Natural killer cell (primary cell): Measurements from ENCODE around the gene AKT1. TPM values are rescaled to one million over a fixed set of nuclear protein-coding genes. Genes with fewer than 3 reads are reported as not detected.

Experiments
- ATAC-seq, 3 donors: fragments of 150-1000 bp in 2 of 3; fragments of 200-7000 bp in 1 of 3; cut with Tn5 transposase; 1 replicate in 1 of 3; 2 replicates in 2 of 3; pipeline ENCODE4 v1.10.0; 2021; ENCODE audit warnings: mild to moderate bottlenecking in 2 of 3, moderate library complexity in 2 of 3
- DNase-seq, 2 donors: peaks; one replicate each; pipeline versions ENCODE4 v3.0.0 to v3.0.0-alpha.2; 2013 to 2021; ENCODE audit warnings: mixed read lengths in 1 of 2
- H3K27ac ChIP-seq: one replicate; pipeline ENCODE4 v1.5.1; 2013; ENCODE audit warnings: mild to moderate bottlenecking, low read length
- H3K27me3 ChIP-seq: one replicate; pipeline ENCODE4 v1.6.1; 2013; ENCODE audit warnings: low read length; ENCODE audit not compliant: control insufficient read depth, insufficient read depth
- H3K36me3 ChIP-seq: one replicate; pipeline ENCODE4 v1.6.1; 2013; ENCODE audit warnings: low read length; ENCODE audit not compliant: control insufficient read depth, insufficient read depth
- H3K4me1 ChIP-seq: one replicate; pipeline ENCODE4 v1.6.1; 2013; ENCODE audit warnings: low read length; ENCODE audit not compliant: control insufficient read depth, insufficient read depth
- H3K4me3 ChIP-seq: one replicate; pipeline ENCODE4 v1.5.1; 2013; ENCODE audit warnings: low read length
- H3K9me3 ChIP-seq: one replicate; pipeline ENCODE4 v1.6.1; 2013; ENCODE audit warnings: low read length; ENCODE audit not compliant: control insufficient read depth, insufficient read depth
- H3K27ac Mint-ChIP-seq, 2 donors: one replicate each; pipeline ENCODE4 v1.8.0; 2022; ENCODE audit warnings: mild to moderate bottlenecking in 2 of 2, mixed read lengths in 2 of 2, moderate library complexity in 1 of 2
- H3K27me3 Mint-ChIP-seq, 2 donors: one replicate each; pipeline ENCODE4 v1.8.0; 2022; ENCODE audit warnings: low read depth in 2 of 2, mixed read lengths in 2 of 2
- H3K36me3 Mint-ChIP-seq: one replicate; pipeline ENCODE4 v1.8.0; 2022; ENCODE audit warnings: mixed read lengths
- H3K4me1 Mint-ChIP-seq, 2 donors: one replicate each; pipeline ENCODE4 v1.8.0; 2022; ENCODE audit warnings: mixed read lengths in 2 of 2
- H3K4me3 Mint-ChIP-seq: one replicate; pipeline ENCODE4 v1.8.0; 2022; ENCODE audit warnings: mild to moderate bottlenecking, moderate library complexity, mixed read lengths
- H3K9me3 Mint-ChIP-seq, 2 donors: one replicate each; pipeline ENCODE4 v1.8.0; 2022; ENCODE audit warnings: mixed read lengths in 2 of 2
- CTCF ChIP-seq: fragments of 200-600 bp; IDR thresholded peaks from one replicate; pipeline ENCODE4 v1.8.0; 2022; ENCODE audit warnings: antibody characterized with exemption
- WGBS: methylation state at CpG from one replicate; pipeline ENCODE4 v1.1.7; 2013; ENCODE audit warnings: missing lambda C conversion rate; ENCODE audit not compliant: insufficient coverage; 5-methylcytosine and 5-hydroxymethylcytosine counted together
- intact Hi-C: fragments of 100-400 bp; cut with micrococcal nuclease; formaldehyde crosslinking; loops from one replicate; pipeline ENCODE4 v1.14.2; 2022
- total RNA-seq, 4 donors: library from RNA; stranded (reverse); fragments of 120-200 nt in 1 of 4; gene quantifications; one replicate each; pipeline versions ENCODE4 v1.2.3 to v1.2.4, GENCODE V29; 2013 to 2022

The AKT1 gene
- total RNA-seq, 3 donors from 2014 or later (not counting 1 experiment from before 2014, with no cell fraction given), result 152 to 163 (median 153) TPM

DNA sequence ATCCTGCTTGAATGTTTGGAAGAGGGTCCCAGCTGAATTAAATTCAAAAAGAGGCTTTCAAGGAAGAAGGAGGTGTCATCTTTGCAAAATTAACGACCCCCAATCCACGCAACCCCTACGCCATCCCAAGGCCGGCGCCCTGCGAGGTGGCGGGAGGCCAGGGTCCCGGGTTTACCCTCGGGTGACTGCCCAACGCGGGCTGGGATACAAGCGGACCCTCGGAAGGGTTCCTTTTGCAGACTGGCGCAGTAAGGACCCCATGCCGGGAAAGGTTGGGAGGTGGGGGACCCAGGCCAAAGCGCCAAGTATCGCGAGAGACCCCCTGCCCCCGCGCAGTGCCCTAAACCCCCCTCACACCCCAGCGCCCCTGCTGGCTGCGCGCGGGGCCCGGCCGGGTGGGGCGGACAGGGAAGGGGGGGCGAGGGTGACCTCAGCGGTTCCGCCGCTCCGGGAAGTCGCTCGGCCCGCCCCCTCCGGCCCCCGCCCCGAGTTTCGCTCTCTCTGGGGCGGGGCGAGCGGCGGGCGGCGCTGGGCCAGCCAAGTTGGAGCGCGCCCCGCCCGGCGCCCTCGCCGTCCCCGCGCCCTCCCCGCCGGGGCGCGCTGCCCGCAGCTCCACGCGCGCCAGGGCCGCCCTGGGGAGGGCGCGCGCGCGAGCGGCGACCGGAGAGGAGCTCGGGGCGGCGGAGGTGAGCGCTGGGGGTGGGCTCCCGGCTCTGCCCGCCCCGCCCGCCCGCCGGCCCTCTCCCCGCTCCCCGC is 4.6 kb upstream of the AKT1 start:
- Mint-ChIP-seq H3K27ac (peak overlapping the region; percentile 83 to 85), H3K27me3 (no peaks in the 10 kb centered on the region), H3K4me1 (peaks cover 0 to 41% of the 10 kb centered on the region in 2 donors), H3K36me3 (no peaks in the 10 kb centered on the region), H3K9me3 (no peaks in the 10 kb centered on the region), H3K4me3 (peak overlapping the region; percentile 77)
- H3K4me1 ChIP-seq, result peaks cover 39% of the 10 kb centered on the region
- no peaks in the 10 kb centered on the region for H3K36me3 ChIP-seq
- peak; percentile 39 for TF ChIP-seq CTCF
- intact Hi-C loops, result no loop called here
- H3K9me3 ChIP-seq, result no peaks in the 10 kb centered on the region
- ATAC-seq (peak; percentile 76 to 88 (median 77)), DNase-seq (peak; percentile 73 to 91)
- WGBS, result 4% methylated on average over 81 of the region's 83 CpGs
- peak overlapping the region; percentile 48 for H3K4me3 ChIP-seq
- no peaks in the 10 kb centered on the region for H3K27me3 ChIP-seq
- H3K27ac ChIP-seq, result peak overlapping the region; percentile 94

DNA sequence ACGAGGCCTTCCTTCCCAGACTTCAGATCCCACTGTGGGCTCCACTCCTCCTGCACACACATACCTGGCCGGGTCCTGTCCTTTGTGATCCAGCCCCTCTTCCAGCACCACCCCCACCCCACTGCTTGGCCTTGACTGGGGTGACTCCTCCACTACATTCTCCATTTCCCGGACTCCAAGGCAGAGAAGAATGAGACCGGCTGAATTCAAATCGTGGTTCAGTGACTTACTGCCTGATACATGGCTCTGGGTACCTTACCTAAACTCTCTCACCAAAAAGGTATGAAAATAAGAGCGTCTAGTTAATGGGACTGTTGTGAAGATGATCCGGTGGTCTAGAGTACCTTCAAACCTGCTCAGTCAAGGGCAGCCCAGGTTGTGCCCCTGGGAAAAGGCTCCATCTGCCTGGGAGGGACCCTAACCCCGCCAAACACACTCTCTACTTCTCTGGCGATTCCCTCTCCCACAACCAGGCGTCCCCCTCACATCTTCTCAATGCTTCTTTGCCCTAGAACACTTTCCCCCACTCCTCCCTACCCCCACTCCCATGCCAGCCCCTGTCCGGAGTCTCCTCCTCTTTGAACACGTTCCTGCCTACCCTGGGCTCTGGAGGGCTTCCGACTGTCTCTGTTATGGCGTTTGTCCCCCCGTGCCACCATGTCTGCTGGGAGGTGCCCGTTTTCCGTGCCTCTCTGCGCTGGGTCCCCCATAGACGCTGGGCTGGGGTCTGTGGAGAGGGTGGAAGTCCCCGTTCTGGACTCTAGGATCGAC is 3.9 kb upstream of the AKT1 start:
- peak overlapping the region; percentile 94 for H3K27ac ChIP-seq
- ATAC-seq (no peak), DNase-seq (peak in 1 of 2 donors; percentile 57)
- no peak for TF ChIP-seq CTCF
- peaks cover 3 to 44% of the 10 kb centered on the region in 2 donors for H3K4me1 Mint-ChIP-seq
- peak overlapping the region; percentile 77 for H3K4me3 Mint-ChIP-seq
- intact Hi-C loops, result no loop called here
- no peaks in the 10 kb centered on the region for H3K27me3 ChIP-seq
- WGBS, result 50% methylated on average over 20 of the region's 21 CpGs
- no peaks in the 10 kb centered on the region for H3K27me3 Mint-ChIP-seq
- no peaks in the 10 kb centered on the region for H3K36me3 Mint-ChIP-seq
- no peaks in the 10 kb centered on the region for H3K9me3 ChIP-seq
- peak overlapping the region; percentile 83 to 85 for H3K27ac Mint-ChIP-seq
- H3K4me3 ChIP-seq, result peak overlapping the region; percentile 48
- H3K4me1 ChIP-seq, result peaks cover 43% of the 10 kb centered on the region
- no peaks in the 10 kb centered on the region for H3K9me3 Mint-ChIP-seq
- no peaks in the 10 kb centered on the region for H3K36me3 ChIP-seq

GRCh38 chr14:104798300-104799243 is 3.0 kb upstream of the AKT1 start:
- H3K27ac ChIP-seq, result peak overlapping the region; percentile 94
- no peak for TF ChIP-seq CTCF
- Mint-ChIP-seq H3K4me3 (peak overlapping the region; percentile 77), H3K4me1 (peaks cover 12 to 53% of the 10 kb centered on the region in 2 donors), H3K27ac (peak overlapping the region; percentile 83 to 85), H3K9me3 (no peaks in the 10 kb centered on the region), H3K27me3 (no peaks in the 10 kb centered on the region), H3K36me3 (no peaks in the 10 kb centered on the region)
- intact Hi-C loops, result no loop called here
- ATAC-seq, result no peak
- H3K9me3 ChIP-seq, result no peaks in the 10 kb centered on the region
- peak in 1 of 2 donors; percentile 38 for DNase-seq
- H3K36me3 ChIP-seq, result no peaks in the 10 kb centered on the region
- WGBS, result 89% methylated on average over 15 of the region's 16 CpGs
- H3K4me3 ChIP-seq, result no peak overlapping the region
- no peaks in the 10 kb centered on the region for H3K27me3 ChIP-seq
- H3K4me1 ChIP-seq, result peaks cover 52% of the 10 kb centered on the region
